A549 (cell line): ENCODE data around the gene ALDH4A1. TPM values are rescaled to one million over a fixed set of nuclear protein-coding genes. Genes with fewer than 3 reads are reported as not detected.

Experiments used
- BCL3 ChIP-seq: fragments of >200 bp; sonication (Bioruptor Twin); formaldehyde crosslinking; IDR thresholded peaks from 3 replicates; pipeline ENCODE4 v1.6.1; 2016
- BHLHE40 ChIP-seq: IDR thresholded peaks from 2 replicates; pipeline ENCODE4 v1.6.1; 2012; ENCODE audit warnings: low read depth, low read length, inconsistent platforms
- CBX2 ChIP-seq: fragments of 200-600 bp; sonication (generic); IDR thresholded peaks from 2 replicates; pipeline ENCODE4 v1.6.1; 2016; ENCODE audit warnings: low read depth, mild to moderate bottlenecking, borderline replicate concordance
- CHD4 ChIP-seq: fragments of 200-600 bp; sonication (generic); IDR thresholded peaks from 2 replicates; pipeline ENCODE4 v1.6.1; 2016; ENCODE audit warnings: antibody characterized with exemption, mild to moderate bottlenecking, borderline replicate concordance
- CTCF ChIP-seq: fragments of >200 bp; sonication (Bioruptor Twin); formaldehyde crosslinking; IDR thresholded peaks from 3 replicates; pipeline ENCODE4 v1.5.1; 2016
- EHF ChIP-seq: fragments of 250-450 bp; sonication (Bioruptor Pico); IDR thresholded peaks from 2 replicates; pipeline ENCODE4 v1.5.0; 2020; ENCODE audit warnings: mild to moderate bottlenecking
- EP300 ChIP-seq, 2 experiments: fragments of >200 bp; sonication (Bioruptor Twin); formaldehyde crosslinking; IDR thresholded peaks; 2 replicates in 1 of 2; 3 replicates in 1 of 2; pipeline ENCODE4 v1.6.1; 2016 to 2017
- ESRRA ChIP-seq: fragments of 150-350 bp; IDR thresholded peaks from 2 replicates; pipeline ENCODE4 v1.6.1; 2014; ENCODE audit warnings: mild to moderate bottlenecking, low read length, borderline replicate concordance
- FOSL2 ChIP-seq, 2 experiments: fragments of 450-650 bp in 1 of 2; fragments of >200 bp in 1 of 2; sonication (Bioruptor Twin) in 1 of 2; formaldehyde crosslinking; IDR thresholded peaks; 2 replicates each; pipeline versions ENCODE4 v1.5.0 to v1.6.1; 2016 to 2020; ENCODE audit warnings: mild to moderate bottlenecking in 1 of 2, moderate library complexity in 1 of 2
- HES2 ChIP-seq: fragments of >200 bp; sonication (Bioruptor Twin); formaldehyde crosslinking; IDR thresholded peaks from 2 replicates; pipeline ENCODE4 v1.6.1; 2016
- HOXA7 ChIP-seq: fragments of 250-450 bp; sonication (Bioruptor Pico); IDR thresholded peaks from 2 replicates; pipeline ENCODE4 v1.5.0; 2020; ENCODE audit warnings: mild to moderate bottlenecking, moderate library complexity
- HOXB5 ChIP-seq: fragments of 250-450 bp; sonication (Bioruptor Pico); IDR thresholded peaks from 2 replicates; pipeline ENCODE4 v1.5.0; 2020; ENCODE audit warnings: mild to moderate bottlenecking, moderate library complexity
- JUN ChIP-seq, 2 experiments: fragments of >200 bp; sonication (Bioruptor Twin); formaldehyde crosslinking; IDR thresholded peaks; 2 replicates in 1 of 2; 3 replicates in 1 of 2; pipeline ENCODE4 v1.6.1; 2016 to 2017
- KDM1A ChIP-seq: fragments of 200-600 bp; sonication (generic); IDR thresholded peaks from 2 replicates; pipeline ENCODE4 v1.6.1; 2016; ENCODE audit warnings: low read depth, mild to moderate bottlenecking
- MAFK ChIP-seq: fragments of 450-650 bp; IDR thresholded peaks from 2 replicates; pipeline ENCODE4 v1.6.1; 2014; ENCODE audit not compliant: partially characterized antibody
- MYC ChIP-seq: IDR thresholded peaks from 2 replicates; pipeline ENCODE4 v1.6.1; 2012; ENCODE audit warnings: mild to moderate bottlenecking, inconsistent platforms, low read length, improper control_type of control experiment, borderline replicate concordance
- NPAS2 ChIP-seq: fragments of 250-450 bp; sonication (Bioruptor Pico); IDR thresholded peaks from 2 replicates; pipeline ENCODE4 v1.8.0; 2022; ENCODE audit warnings: mild to moderate bottlenecking, moderate library complexity, borderline replicate concordance
- PHF8 ChIP-seq: fragments of 200-600 bp; sonication (generic); IDR thresholded peaks from 2 replicates; pipeline ENCODE4 v1.6.1; 2016; ENCODE audit warnings: low read depth, mild to moderate bottlenecking, antibody characterized with exemption, moderate library complexity, borderline replicate concordance
- POLR2A ChIP-seq: IDR thresholded peaks from 2 replicates; pipeline ENCODE4 v1.6.1; 2012; ENCODE audit warnings: mild to moderate bottlenecking, low read length
- POLR2AphosphoS2 ChIP-seq: conservative IDR thresholded peaks from 2 replicates; pipeline ENCODE4 v1.6.1; 2012; ENCODE audit warnings: low read length, improper control_type of control experiment, inconsistent platforms
- RAD21 ChIP-seq, 2 experiments: fragments of >200 bp in 1 of 2; sonication (Bioruptor Twin) in 1 of 2; formaldehyde crosslinking in 1 of 2; IDR thresholded peaks in 1 of 2; conservative IDR thresholded peaks in 1 of 2; 2 replicates in 1 of 2; 3 replicates in 1 of 2; pipeline ENCODE4 v1.6.1; 2012 to 2018; ENCODE audit warnings: inconsistent platforms in 1 of 2
- RARB ChIP-seq: fragments of 250-450 bp; sonication (Bioruptor Pico); IDR thresholded peaks from 2 replicates; pipeline ENCODE4 v1.8.0; 2021; ENCODE audit warnings: mild to moderate bottlenecking, moderate library complexity
- SREBF2 ChIP-seq: fragments of 450-650 bp; IDR thresholded peaks from 2 replicates; pipeline ENCODE4 v1.6.1; 2014; ENCODE audit warnings: mild to moderate bottlenecking, moderate library complexity
- ZC3H11A ChIP-seq: fragments of 450-650 bp; IDR thresholded peaks from 2 replicates; pipeline ENCODE4 v1.6.1; 2014; ENCODE audit warnings: antibody characterized with exemption, mild to moderate bottlenecking
- ZNF302 ChIP-seq: fragments of 250-450 bp; sonication (Bioruptor Pico); IDR thresholded peaks from 2 replicates; pipeline ENCODE4 v1.9.0; 2021; ENCODE audit warnings: inconsistent platforms, mild to moderate bottlenecking, moderate library complexity
- polyA plus RNA-seq, 4 experiments: library from polyadenylated mRNA; depleted of rRNA in 3 of 4; stranded (reverse); fragments of >200 nt; fragmentation: RNase III in 1 of 4; extraction: RNeasy Plus Mini Kit Qiagen cat#74134 plus additional on column Dnase treatment in 1 of 4; gene quantifications; 2 replicates in 3 of 4; 3 replicates in 1 of 4; pipeline ENCODE4 v1.2.3, GENCODE V29; 2011 to 2017
- TF ChIP-seq, protein P1 (sequence below): fragments of 250-450 bp; sonication (Bioruptor Pico); IDR thresholded peaks from 2 replicates; pipeline ENCODE4 v1.5.0; 2021; ENCODE audit warnings: mild to moderate bottlenecking, moderate library complexity, borderline replicate concordance
- TF ChIP-seq, protein P2 (sequence below): fragments of 150-350 bp; IDR thresholded peaks from 2 replicates; pipeline ENCODE4 v1.6.1; 2014; ENCODE audit warnings: low read depth, mild to moderate bottlenecking, low read length

The ALDH4A1 gene
- polyA plus RNA-seq, 2 of the 4 experiments (the other 2 are of a cell fraction): 9.4 to 15.4 TPM

- TF ChIP-seq CTCF (no peak), BCL3 (no peak), MYC (no peak), POLR2AphosphoS2 (no peak), RARB (CRISPR knock-in tag) (no peak), CBX2 (no peak), ZNF302 (CRISPR knock-in tag) (no peak), ZC3H11A (no peak), ESRRA (no peak), SREBF2 (no peak), EP300 (IDR thresholded peaks at IDR 0.05) (no peak), NPAS2 (no peak), BHLHE40 (peak; percentile 47; the same call in 1 of the 2 replicates), MAFK (no peak), PHF8 (no peak), HES2 (no peak), HOXB5 (CRISPR knock-in tag) (no peak), POLR2A (peak; percentile 31), HOXA7 (CRISPR knock-in tag) (no peak), JUN (IDR thresholded peaks at IDR 0.05) (peak; percentile 22 to 34; a peak in 2 of 5 replicates), KDM1A (no peak), CHD4 (no peak), FOSL2 (IDR thresholded peaks at IDR 0.05) (no peak), FOSL2 (CRISPR knock-in tag; IDR thresholded peaks at IDR 0.05) (0 out of 2 replicates have a peak, but pooled peaks have one; percentile 12), EHF (CRISPR knock-in tag) (no peak), RAD21 (conservative IDR thresholded peaks at IDR 0.05 in 1 of 2, IDR thresholded peaks at IDR 0.05 in 1 of 2) (no peak)
- TF ChIP-seq, protein P1, sequence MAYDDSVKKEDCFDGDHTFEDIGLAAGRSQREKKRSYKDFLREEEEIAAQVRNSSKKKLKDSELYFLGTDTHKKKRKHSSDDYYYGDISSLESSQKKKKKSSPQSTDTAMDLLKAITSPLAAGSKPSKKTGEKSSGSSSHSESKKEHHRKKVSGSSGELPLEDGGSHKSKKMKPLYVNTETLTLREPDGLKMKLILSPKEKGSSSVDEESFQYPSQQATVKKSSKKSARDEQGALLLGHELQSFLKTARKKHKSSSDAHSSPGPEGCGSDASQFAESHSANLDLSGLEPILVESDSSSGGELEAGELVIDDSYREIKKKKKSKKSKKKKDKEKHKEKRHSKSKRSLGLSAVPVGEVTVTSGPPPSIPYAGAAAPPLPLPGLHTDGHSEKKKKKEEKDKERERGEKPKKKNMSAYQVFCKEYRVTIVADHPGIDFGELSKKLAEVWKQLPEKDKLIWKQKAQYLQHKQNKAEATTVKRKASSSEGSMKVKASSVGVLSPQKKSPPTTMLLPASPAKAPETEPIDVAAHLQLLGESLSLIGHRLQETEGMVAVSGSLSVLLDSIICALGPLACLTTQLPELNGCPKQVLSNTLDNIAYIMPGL (CRISPR knock-in tag): no peak
- TF ChIP-seq, protein P2, sequence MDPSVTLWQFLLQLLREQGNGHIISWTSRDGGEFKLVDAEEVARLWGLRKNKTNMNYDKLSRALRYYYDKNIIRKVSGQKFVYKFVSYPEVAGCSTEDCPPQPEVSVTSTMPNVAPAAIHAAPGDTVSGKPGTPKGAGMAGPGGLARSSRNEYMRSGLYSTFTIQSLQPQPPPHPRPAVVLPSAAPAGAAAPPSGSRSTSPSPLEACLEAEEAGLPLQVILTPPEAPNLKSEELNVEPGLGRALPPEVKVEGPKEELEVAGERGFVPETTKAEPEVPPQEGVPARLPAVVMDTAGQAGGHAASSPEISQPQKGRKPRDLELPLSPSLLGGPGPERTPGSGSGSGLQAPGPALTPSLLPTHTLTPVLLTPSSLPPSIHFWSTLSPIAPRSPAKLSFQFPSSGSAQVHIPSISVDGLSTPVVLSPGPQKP: no peak
These were observed at the start of gene ALDH4A1 (continued) for GRCh38 chr1:18902523-18903290.
